ENCODE data around the gene MTA1.

MTA1 gene

DNA sequence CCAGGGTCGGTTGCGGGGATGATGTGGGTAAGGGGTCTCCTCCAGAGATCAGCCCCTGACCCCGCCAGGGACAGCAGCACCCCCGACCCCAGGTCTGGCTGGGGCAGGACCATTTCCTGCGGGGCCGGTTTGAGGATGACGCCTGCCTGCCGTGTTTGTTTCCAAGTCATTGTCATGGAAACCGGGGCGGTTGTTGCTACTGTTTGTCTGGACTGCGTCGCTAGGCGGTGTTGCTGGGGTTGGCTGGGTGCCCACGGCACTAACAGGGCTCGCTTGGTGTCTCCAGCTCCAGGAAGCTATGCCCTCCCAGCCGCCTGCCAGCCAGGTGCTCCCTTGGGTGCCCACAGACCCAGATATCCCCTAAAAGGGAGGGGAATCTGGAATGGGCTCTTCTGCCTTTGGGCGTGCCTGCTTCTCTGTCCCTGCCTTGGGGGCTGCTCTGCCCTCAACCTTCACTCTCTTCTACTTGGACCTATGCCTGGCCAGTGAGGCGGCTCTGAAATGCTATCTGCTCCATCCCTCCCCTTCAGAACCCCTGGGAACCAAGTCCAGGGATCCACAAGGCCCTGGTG lies 62.3 kb downstream of the MTA1 start:
- TF ChIP-seq SIN3A (IDR thresholded peaks at IDR 0.05; ENCODE audit: borderline replicate concordance, insufficient read depth, low read length) (no peak), TAF1 (IDR thresholded peaks at IDR 0.05; ENCODE audit: borderline replicate concordance, insufficient read depth, low read length) (no peak), FOXP2 (optimal IDR thresholded peaks at IDR 0.05; ENCODE audit: borderline replicate concordance, extremely low read depth, extremely low read length, insufficient read depth) (no peak), POLR2AphosphoS5 (IDR thresholded peaks at IDR 0.05; ENCODE audit: low read depth, low read length) (no peak)
- TF ChIP-seq, protein P1, sequence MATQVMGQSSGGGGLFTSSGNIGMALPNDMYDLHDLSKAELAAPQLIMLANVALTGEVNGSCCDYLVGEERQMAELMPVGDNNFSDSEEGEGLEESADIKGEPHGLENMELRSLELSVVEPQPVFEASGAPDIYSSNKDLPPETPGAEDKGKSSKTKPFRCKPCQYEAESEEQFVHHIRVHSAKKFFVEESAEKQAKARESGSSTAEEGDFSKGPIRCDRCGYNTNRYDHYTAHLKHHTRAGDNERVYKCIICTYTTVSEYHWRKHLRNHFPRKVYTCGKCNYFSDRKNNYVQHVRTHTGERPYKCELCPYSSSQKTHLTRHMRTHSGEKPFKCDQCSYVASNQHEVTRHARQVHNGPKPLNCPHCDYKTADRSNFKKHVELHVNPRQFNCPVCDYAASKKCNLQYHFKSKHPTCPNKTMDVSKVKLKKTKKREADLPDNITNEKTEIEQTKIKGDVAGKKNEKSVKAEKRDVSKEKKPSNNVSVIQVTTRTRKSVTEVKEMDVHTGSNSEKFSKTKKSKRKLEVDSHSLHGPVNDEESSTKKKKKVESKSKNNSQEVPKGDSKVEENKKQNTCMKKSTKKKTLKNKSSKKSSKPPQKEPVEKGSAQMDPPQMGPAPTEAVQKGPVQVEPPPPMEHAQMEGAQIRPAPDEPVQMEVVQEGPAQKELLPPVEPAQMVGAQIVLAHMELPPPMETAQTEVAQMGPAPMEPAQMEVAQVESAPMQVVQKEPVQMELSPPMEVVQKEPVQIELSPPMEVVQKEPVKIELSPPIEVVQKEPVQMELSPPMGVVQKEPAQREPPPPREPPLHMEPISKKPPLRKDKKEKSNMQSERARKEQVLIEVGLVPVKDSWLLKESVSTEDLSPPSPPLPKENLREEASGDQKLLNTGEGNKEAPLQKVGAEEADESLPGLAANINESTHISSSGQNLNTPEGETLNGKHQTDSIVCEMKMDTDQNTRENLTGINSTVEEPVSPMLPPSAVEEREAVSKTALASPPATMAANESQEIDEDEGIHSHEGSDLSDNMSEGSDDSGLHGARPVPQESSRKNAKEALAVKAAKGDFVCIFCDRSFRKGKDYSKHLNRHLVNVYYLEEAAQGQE (IDR thresholded peaks at IDR 0.05; ENCODE audit: insufficient read depth in 1 of 2, low read depth in 2 of 2, low read length in 2 of 2) = no peak

DNA sequence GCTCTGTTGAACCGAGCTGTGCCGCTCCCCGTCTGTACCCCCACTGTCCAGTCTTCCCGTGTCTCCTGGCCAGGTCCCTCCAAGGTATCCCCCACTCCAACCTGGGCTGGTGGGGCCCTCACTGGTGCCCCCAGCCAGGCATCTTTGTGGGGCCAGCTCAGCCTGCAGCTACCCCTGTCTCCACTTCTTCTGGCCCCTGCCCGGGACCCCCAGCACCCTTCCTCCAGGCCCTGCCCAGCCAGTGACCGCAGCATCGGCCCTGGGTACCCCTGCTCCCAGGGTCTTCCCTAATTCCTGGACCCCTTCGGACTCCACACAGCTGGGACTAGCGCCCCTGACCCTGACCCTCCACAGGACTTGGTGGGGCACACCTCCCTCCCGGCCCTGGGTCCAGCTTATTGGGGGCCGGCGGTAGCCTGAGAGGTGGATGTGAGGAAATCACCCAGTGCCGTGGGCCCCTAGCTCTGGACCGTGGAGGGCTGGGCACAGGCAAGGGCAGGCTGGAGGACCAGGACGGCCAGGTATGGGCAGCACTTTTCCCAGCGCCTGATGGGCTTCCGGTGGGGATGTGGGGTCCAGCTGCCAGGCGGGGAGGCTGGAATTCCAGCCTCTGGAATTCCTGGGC lies 63.0 kb downstream of the MTA1 start:
- TF ChIP-seq POLR2AphosphoS5 (IDR thresholded peaks at IDR 0.05; ENCODE audit: low read depth, low read length) (no peak), FOXP2 (optimal IDR thresholded peaks at IDR 0.05; ENCODE audit: borderline replicate concordance, extremely low read depth, extremely low read length, insufficient read depth) (no peak)

DNA sequence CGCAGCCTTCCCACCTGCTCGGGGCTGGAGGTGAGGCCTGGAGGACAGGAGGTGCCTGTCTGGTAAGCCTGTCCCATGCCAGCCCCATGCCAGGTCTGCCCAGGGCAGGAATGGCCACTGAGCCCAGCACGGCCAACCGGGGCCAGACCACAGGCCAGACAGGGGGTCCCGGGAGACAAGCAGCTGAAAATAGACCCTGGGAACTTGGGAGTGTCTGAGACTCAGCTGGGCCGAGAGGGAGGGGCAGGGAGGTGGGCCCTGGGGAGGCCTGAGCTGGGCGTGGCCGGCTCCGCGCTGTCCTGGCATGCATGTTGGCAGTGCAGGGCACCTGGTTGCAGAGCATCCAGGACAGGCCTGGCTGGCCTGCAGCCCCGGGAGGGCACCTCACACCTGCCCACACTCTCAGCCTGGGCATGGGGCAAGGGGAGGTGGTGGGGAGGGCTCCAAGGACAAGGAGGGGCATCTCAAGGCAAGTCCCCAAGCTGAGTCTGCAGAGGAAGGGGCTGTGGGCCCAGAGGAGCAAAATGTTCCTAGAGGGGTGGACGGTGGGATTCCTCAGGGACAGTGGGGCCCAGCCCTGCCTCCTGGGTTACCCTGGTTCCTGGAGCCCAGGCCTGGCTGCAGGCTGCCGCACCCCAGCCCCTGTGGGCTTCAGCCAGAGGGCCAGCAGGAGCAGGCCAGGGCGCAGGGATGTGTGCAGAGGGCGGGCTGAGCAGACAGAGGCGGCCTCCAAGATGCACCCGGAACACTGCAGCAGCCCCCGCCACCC lies 63.9 kb downstream of the MTA1 start:
- TF ChIP-seq, protein P1 (IDR thresholded peaks at IDR 0.05; ENCODE audit: insufficient read depth in 1 of 2, low read depth in 2 of 2, low read length in 2 of 2) = no peak

DNA sequence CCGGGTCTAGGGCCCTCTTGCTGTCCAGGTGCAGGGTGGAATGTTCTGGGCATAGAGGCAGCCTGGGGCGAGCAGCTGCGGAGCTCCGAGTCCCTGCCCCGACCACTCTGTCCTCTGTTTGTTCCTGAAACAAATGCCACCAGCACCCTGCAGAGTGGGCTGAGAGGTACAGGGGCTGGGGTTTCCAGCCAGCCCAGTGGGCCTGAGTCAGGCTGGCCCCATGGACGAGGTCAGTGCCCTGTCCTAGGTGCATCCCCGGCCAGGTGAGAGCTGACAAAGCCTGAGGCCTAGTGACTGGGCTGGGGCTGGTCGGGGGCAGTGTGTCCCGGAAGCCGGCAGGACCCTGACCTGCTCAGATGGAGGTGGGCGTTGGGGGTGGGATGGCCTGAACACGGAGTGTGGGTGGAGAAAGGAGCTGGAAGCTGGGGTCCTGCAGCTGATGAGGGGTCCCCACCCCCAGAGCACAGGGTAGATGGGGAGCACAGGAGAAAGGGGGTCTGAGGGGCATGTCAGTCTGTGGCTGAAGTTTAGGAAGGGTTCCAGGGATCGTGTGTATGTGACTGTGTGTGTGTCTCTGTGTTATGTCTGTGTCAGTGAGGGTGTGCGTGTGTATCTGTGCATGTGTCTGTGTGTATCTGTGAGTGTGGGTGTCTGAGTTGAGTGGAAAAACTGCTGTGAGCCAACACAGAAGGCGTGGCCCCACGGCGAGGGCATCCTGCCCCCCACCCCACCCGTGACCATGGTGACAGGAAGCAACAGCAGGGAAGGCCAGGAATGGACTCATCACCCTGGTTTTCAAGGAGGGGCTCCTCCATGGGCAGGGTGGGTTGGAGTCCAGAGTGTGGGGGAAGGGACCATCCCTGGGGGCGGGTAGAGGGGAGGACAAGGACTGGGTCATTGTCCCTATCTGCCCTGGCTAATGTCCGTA lies 64.7 kb downstream of the MTA1 start:
- TF ChIP-seq SIN3A (IDR thresholded peaks at IDR 0.05; ENCODE audit: borderline replicate concordance, insufficient read depth, low read length) = no peak
- TF ChIP-seq FOXP2 (optimal IDR thresholded peaks at IDR 0.05; ENCODE audit: borderline replicate concordance, extremely low read depth, extremely low read length, insufficient read depth) = no peak
- no peak for TF ChIP-seq POLR2AphosphoS5 (IDR thresholded peaks at IDR 0.05; ENCODE audit: low read depth, low read length)
- TF ChIP-seq TAF1 (IDR thresholded peaks at IDR 0.05; ENCODE audit: borderline replicate concordance, insufficient read depth, low read length) = no peak
- TF ChIP-seq, protein P1 (IDR thresholded peaks at IDR 0.05; ENCODE audit: insufficient read depth in 1 of 2, low read depth in 2 of 2, low read length in 2 of 2) = no peak

- TF ChIP-seq SIN3A (IDR thresholded peaks at IDR 0.05; ENCODE audit: borderline replicate concordance, insufficient read depth, low read length) (no peak), POLR2AphosphoS5 (IDR thresholded peaks at IDR 0.05; ENCODE audit: low read depth, low read length) (no peak), TAF1 (IDR thresholded peaks at IDR 0.05; ENCODE audit: borderline replicate concordance, insufficient read depth, low read length) (no peak), FOXP2 (optimal IDR thresholded peaks at IDR 0.05; ENCODE audit: borderline replicate concordance, extremely low read depth, extremely low read length, insufficient read depth) (no peak)
- TF ChIP-seq, protein P1 (IDR thresholded peaks at IDR 0.05; ENCODE audit: insufficient read depth in 1 of 2, low read depth in 2 of 2, low read length in 2 of 2) = no peak
Observed at GRCh38 chr14:105484997-105485393, 65.4 kb downstream of the MTA1 start.

All from PFSK-1 (cell line).